GM21447 (cell line): ENCODE results near the gene CAMSAP3.
"Not testable (repeated sequence)": the region's sequence is repeated elsewhere in the genome, so short reads cannot be mapped to it uniquely, and the experiment has no call there.

Source experiments
- ATAC-seq: cut with Tn5 transposase; IDR thresholded peaks from one replicate; pipeline ENCODE4 v1.9.1; 2021; ENCODE audit not compliant: unreplicated experiment

CAMSAP3 gene

GRCh38 chr19:7577422-7577821 is 18.2 kb upstream of the CAMSAP3 start:
- ATAC-seq, result not testable (repeated sequence)

DNA sequence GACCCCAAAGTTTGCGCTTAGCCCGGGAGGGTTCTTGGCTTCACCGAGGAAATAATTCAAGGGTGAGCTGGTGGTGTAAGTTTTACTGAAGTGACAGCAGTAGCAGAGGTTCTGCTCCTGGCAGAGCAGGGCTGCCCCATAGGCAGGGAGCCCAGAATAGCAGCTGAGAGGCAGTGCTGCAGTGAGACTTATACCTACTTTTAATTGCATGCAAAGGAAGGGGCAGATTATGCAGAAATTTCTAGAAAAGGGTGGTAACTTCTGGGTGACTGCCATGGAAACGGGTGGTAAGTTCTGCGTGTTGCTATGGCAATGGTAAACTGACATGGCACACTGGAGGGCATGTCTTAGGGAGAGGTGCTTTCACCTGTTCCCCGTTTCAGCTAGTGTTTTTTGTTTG is 17.5 kb upstream of the CAMSAP3 start:
- no peak for ATAC-seq

DNA sequence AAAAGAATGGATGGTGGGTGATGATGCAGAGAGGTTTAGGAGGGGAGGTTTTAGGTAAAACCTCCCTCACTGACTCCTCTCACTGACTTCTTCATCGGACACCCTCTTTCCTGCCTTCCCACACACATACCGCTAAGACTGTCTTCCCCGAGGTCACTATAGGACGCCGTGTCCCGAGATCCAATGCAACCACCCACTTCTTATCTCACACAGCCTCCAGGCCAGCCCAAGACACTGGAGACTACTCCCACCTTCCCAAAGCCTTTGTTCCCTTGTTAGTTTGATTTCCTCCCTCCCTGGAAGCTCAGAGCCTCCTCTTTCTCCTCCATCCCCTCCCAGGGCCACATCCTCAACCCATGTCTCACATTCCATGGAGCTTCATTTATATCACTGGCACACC is 16.5 kb upstream of the CAMSAP3 start:
- ATAC-seq, result no peak

DNA sequence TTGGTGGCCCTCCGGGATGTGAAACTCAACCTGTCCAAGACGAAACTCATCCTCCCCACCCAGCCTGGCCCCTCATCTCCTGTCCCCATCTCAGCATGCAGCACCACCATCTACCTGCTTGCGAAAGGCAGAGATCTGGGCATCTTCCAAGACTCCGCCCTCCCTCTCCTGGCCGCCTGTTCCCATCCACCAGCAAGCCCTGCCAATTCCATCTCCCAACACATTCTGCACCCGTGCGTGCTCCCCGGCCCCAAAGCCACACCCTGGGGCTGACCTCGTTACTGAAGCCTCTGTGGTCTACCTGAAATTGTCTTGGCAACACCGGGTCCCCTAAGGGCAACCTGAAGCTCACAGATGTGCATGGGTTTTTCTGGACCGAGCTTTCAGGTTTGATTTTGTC is 13.2 kb upstream of the CAMSAP3 start:
- ATAC-seq, result no peak

- no peak for ATAC-seq
Measured at GRCh38 chr19:7589822-7590221, 5.8 kb upstream of the CAMSAP3 start.

GRCh38 chr19:7590256-7590655 is 5.4 kb upstream of the CAMSAP3 start:
- no peak for ATAC-seq

GRCh38 chr19:7596211-7596937 is 711 bp downstream of the CAMSAP3 start:
- no peak for ATAC-seq

DNA sequence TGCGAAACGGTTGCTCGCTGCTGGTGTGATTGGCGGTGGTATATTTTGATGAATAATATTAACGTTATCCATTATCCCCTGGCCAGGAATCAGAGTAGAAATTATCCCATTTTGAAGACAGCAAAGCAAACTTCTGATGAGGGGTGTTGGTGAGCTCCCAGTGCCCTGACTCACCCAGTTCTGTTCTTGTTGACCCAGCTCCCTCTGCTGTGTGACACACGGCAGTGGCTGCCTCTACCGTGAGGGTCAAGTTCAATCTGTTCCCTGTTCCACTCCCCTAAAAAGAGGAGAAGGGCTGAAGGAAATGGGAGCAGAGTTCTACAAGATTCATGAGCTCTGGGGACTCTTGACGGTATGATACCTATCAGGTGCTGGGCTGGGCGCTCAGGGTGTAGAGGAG is 2.0 kb downstream of the CAMSAP3 start:
- no peak for ATAC-seq

DNA sequence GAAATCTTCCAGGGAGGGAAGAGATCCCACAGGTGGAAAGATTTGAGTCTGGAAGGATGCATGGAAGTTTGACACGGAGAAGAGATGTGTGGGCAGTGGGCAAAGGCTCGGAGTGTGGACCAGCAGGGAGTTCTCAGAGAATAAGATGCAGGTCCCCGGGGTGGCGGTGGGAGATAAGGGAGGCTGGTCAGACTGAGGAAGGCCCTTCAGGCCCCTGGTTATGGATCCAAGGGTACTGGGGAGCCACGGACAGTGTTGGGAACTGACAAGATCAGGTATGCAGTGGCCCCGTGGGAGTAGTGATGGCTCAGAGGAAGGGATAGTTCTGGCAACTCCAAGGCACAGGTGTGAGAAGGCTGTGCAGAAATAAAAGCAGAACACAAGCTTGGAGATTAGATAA is 2.5 kb downstream of the CAMSAP3 start:
- no peak for ATAC-seq

GRCh38 chr19:7600721-7601120 is 5.1 kb downstream of the CAMSAP3 start:
- ATAC-seq, result no peak

DNA sequence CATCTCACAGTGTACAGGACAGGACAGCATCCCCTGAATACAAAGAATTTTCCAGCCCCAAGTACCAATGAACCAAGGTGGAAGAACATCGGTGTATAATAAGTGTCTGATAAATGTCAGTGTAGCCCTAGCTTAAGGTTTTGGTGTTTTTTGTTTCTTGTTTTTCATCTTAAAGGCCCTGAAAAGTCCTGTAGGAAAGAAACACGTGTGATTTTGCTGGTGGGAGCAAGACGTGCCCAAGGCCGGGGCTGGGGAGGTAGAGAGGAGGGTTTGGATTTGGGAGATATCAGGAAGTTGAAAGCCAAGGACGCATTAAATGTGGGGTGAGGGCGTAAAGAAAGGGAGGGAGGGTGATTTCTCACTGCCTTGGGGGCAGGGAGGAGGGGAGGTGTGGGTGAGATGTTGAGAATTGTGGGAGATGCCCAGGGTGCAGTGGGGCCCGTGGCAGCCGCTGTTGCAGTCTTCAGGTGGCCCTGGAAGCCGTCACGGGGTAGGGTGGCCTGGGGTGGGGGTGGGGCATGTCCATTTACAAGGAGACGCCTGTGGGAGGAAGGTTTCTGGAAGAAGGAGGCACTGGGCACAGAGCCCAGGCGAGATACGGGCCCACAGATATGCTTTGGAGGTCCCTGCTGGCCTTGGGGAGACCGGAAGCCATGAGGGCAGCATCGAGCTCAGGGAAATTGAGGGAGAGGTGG is 6.7 kb downstream of the CAMSAP3 start:
- ATAC-seq, result no peak

- ATAC-seq, result no peak
Measured at GRCh38 chr19:7602935-7603497, 7.4 kb downstream of the CAMSAP3 start.

DNA sequence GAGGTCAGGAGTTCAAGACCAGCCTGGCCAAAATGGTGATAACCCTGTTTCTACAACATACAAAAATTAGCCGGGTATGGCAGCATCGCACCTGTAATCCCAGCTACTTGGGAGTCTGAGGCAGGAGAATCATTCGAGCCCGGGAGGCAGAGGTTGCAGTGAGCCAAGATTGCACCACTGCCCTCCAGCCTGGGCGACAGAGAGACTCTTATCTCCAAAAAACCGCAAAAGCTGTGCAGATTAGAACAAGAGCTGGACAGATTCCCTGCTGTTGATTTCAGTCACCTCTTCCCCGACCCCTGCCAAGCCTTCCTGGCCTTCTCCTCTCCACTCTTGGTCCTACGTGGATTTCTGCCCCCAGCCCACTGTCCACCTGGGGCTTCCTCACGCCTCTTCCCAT is 8.3 kb downstream of the CAMSAP3 start:
- no peak for ATAC-seq

DNA sequence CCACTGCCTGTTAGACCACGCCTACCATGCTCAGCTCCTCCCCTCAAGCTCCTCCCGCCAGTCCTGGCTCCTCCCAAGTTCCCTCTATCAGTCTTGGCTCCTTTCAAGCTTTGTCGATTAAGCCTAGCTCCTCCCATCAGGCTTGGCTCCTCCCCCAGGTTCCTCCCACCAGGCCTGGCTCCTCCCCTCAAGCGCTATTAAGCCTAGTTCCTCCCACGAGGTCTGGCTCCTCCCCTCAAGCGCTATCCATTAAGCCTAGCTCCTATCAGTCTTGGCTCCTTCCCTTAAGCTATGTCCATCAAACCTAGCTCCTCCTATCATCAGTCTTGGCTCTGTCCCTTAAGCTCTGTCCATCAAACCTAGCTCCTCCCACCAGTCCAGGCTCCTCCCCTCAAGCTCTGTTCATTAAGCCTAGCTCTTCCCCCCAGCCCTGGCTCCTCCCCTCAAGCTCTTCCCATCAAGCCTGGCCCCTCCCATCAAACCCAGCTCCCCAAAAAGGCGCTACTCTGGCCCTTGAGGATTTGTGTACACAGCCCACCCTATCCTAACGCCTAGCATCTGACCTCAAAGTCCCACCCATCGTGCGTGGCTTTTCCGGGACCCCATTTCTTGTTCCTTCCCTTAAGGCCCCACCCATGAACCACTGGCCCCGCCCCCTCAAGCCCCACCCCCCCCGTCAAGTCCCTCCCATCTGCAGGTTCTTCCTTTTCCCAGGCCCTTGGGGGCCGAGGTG is 10.0 kb downstream of the CAMSAP3 start:
- ATAC-seq, result no peak

- ATAC-seq, result no peak
Measured at GRCh38 chr19:7606289-7606688, 10.6 kb downstream of the CAMSAP3 start.

DNA sequence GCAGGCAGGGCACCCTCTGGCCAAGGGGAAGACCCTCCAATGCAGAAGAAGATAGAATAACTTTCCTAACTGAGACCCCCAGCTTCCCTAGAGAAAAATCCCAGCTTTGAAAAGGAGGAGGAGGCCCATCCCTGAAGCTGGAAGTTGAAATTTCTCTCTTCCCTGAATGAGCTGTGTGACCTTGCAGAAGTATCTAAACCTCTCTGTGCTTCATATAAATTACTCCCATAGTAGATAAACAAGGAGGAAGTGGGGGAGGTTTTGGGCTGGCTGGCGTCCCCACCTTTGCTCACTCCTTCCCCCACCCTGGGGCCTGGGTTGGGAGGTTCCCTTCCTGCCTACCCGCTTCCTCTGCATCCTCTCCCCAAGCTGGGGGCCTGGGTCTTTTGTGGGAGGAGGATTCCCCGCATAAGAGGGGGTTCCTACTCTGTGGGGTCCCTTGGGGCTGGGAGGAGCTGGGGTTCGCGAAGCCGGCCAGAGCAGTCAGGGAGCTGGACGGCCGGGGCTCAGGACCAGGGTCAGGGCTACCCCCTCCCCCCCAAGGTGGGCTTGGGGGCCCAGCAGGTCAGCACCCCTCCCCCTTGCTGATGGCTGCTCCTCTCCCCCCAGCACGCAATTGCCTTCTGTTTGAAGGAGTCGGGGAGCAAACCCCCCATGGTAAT is 11.7 kb downstream of the CAMSAP3 start:
- ATAC-seq, result no peak

DNA sequence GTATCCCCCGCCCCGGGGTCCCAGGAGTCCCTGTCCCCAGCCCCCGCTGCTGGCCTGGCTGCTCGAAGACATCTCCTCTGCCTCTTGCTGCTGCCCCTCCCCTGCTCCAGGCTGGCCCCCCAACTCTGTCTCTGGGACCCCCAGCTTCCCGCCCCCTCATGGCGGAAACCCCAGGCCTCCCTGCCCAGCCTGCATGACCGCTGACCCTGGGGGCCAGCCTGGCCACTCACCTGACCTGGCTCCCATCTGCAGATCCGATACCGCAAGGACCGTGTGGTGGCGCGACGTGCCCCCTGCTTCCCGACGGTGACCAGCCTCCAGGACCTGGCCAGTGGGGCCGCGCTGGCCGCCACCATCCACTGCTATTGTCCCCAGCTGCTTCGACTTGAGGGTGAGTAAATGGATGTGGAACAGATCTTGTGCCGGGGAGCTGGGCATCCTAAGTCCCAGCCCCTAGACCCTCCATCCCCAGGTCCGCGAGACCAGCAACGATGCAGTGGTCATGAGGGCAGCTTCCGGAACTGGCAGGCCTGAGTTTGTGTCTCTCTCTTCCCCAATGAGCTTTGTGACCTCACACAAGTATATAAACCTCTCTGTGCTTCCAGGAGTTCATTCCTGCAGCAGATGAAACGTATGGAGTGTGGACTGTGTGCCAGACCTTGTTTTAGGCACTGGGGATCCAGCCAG is 12.4 kb downstream of the CAMSAP3 start:
- no peak for ATAC-seq

- ATAC-seq, result no peak
Measured at GRCh38 chr19:7610491-7611240, 15.0 kb downstream of the CAMSAP3 start.

- no peak for ATAC-seq
Measured at GRCh38 chr19:7611541-7612279, 16.0 kb downstream of the CAMSAP3 start.
